ENCODE data around the gene MITF.

DNA sequence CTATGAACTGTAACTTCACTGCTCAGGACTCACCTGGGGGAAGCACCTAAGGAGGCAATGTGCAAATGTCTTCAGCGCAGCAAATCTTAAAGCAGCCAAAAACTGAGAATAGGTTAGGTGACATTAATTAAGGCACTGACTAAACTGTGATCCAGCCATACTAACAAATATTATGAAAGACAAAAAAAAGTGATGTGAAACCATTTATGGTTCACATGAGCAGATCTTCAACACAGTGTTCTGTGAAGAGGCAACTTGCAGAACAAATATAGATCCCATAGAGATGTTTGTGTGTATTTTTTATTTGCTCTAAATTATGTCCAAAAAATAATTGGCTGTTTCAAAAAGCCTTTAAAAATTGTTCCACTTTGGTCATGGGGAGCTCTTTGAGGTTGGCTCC, 24.1 kb upstream of the MITF start:
- no peak for TF ChIP-seq EZH2 (IDR thresholded peaks at IDR 0.05; ENCODE audit: borderline replicate concordance, low read length)
- TF ChIP-seq, protein P1, sequence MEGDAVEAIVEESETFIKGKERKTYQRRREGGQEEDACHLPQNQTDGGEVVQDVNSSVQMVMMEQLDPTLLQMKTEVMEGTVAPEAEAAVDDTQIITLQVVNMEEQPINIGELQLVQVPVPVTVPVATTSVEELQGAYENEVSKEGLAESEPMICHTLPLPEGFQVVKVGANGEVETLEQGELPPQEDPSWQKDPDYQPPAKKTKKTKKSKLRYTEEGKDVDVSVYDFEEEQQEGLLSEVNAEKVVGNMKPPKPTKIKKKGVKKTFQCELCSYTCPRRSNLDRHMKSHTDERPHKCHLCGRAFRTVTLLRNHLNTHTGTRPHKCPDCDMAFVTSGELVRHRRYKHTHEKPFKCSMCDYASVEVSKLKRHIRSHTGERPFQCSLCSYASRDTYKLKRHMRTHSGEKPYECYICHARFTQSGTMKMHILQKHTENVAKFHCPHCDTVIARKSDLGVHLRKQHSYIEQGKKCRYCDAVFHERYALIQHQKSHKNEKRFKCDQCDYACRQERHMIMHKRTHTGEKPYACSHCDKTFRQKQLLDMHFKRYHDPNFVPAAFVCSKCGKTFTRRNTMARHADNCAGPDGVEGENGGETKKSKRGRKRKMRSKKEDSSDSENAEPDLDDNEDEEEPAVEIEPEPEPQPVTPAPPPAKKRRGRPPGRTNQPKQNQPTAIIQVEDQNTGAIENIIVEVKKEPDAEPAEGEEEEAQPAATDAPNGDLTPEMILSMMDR (IDR thresholded peaks at IDR 0.05; ENCODE audit: low read length) = no peak

All from OCI-LY1 (cell line).